SU-DHL-6 (cell line): ENCODE data around the gene ZNF280D.
"Not testable (repeated sequence)": the region's sequence is repeated elsewhere in the genome, so short reads cannot be mapped to it uniquely, and the experiment has no call there.

Experiments
- H2AFZ ChIP-seq: fragments of 200-600 bp; sonication (generic); 2 replicates; pipeline ENCODE4 v1.6.1; 2014; ENCODE audit warnings: low read depth, mild to moderate bottlenecking, moderate library complexity, mixed read lengths, antibody characterized with exemption, low read length; ENCODE audit not compliant: severe bottlenecking
- H3F3A ChIP-seq: fragments of 200-600 bp; shearing (Covaris generic); 2 replicates; pipeline ENCODE4 v1.6.0; 2016; ENCODE audit warnings: antibody characterized with exemption, mild to moderate bottlenecking; ENCODE audit not compliant: insufficient read depth
- H3K27ac ChIP-seq: fragments of 200-600 bp; sonication (generic); 2 replicates; pipeline ENCODE4 v1.5.1; 2016; ENCODE audit warnings: low read depth, mild to moderate bottlenecking, low read length, moderate library complexity, mixed read lengths
- H3K27me3 ChIP-seq: fragments of 200-600 bp; sonication (generic), shearing (Covaris generic); 2 replicates; pipeline ENCODE4 v1.6.0; 2014; ENCODE audit warnings: mild to moderate bottlenecking, low read length
- H3K36me3 ChIP-seq: fragments of 200-600 bp; sonication (generic); 2 replicates; pipeline ENCODE4 v1.6.1; 2014; ENCODE audit warnings: mild to moderate bottlenecking, low read length, mixed read lengths
- H3K4me2 ChIP-seq: fragments of 300-600, 200-600 bp; shearing (Covaris generic), sonication (generic); 2 replicates; pipeline ENCODE4 v1.6.0; 2014; ENCODE audit warnings: low read length, low read depth, mild to moderate bottlenecking; ENCODE audit not compliant: poor library complexity, severe bottlenecking
- H3K4me3 ChIP-seq: fragments of 200-600 bp; sonication (generic); 2 replicates; pipeline ENCODE4 v1.5.1; 2014; ENCODE audit warnings: antibody characterized with exemption, low read length, mild to moderate bottlenecking, mixed read lengths; ENCODE audit not compliant: insufficient read depth, poor library complexity, severe bottlenecking
- H3K79me2 ChIP-seq: fragments of 200-600 bp; sonication (generic); 2 replicates; pipeline ENCODE4 v1.6.1; 2014; ENCODE audit warnings: mild to moderate bottlenecking, low read length, moderate library complexity; ENCODE audit not compliant: insufficient read depth
- H3K9ac ChIP-seq: fragments of 200-600 bp; sonication (generic); 2 replicates; pipeline ENCODE4 v1.7.0; 2014; ENCODE audit warnings: mild to moderate bottlenecking, low read length
- H3K9me2 ChIP-seq: fragments of 200-600 bp; sonication (generic); replicated peaks from 2 replicates; pipeline ENCODE4 v1.6.1; 2014; ENCODE audit warnings: low read length; ENCODE audit not compliant: insufficient read depth
- H3K9me3 ChIP-seq: fragments of 200-600 bp; sonication (generic); 2 replicates; pipeline ENCODE4 v1.6.1; 2014; ENCODE audit warnings: low read length, mixed read lengths; ENCODE audit not compliant: insufficient read depth
- H4K20me1 ChIP-seq: fragments of 200-600 bp; sonication (generic); 2 replicates; pipeline ENCODE4 v1.6.1; 2014; ENCODE audit warnings: low read depth, mild to moderate bottlenecking, antibody characterized with exemption, low read length, moderate library complexity, mixed read lengths
- CTCF ChIP-seq: fragments of 200-600 bp; sonication (generic); IDR thresholded peaks from one replicate; pipeline ENCODE4 v1.5.1; 2017; ENCODE audit warnings: antibody characterized with exemption, mild to moderate bottlenecking, low read length, moderate library complexity; ENCODE audit not compliant: insufficient read depth, poor library complexity, severe bottlenecking
- EZH2phosphoT487 ChIP-seq: fragments of 200-600 bp; sonication (generic), shearing (Covaris generic); conservative IDR thresholded peaks from 2 replicates; pipeline ENCODE4 v1.6.1; 2018; ENCODE audit warnings: mild to moderate bottlenecking, antibody characterized with exemption, low read length, moderate library complexity, mixed read lengths

ZNF280D gene

DNA sequence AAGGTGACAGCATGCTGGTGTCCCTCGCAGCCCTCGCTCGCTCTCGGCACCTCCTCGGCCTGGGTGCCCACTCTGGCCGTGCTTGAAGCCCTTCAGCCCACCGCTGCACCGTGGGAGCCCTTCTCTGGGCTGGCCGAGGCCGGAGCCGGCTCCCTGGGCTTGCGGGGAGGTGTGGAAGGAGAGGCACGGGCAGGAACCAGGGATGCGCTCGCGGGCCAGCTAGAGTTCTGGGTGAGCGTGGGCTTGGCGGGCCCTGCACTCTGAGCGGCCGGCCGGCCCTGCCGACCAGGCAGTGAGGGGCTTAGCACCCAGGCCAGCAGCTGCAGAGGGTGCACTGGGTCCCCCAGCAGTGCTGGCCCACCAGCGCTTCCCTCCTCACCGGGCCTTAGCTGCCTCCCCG lies 46.1 kb upstream of the ZNF280D start:
- H4K20me1 ChIP-seq, H3K9me2 ChIP-seq, H3K4me2 ChIP-seq, H2AFZ ChIP-seq, H3K27me3 ChIP-seq, H3K9ac ChIP-seq, H3F3A ChIP-seq, H3K4me3 ChIP-seq, H3K36me3 ChIP-seq, H3K9me3 ChIP-seq, H3K27ac ChIP-seq, H3K79me2 ChIP-seq: not testable (repeated sequence)

GRCh38 chr15:56778761-56779160 lies 45.5 kb upstream of the ZNF280D start:
- Histone ChIP-seq H3K9ac (no peak overlapping the region), H2AFZ (no peak overlapping the region), H3F3A (no peaks in the 10 kb centered on the region), H4K20me1 (no peaks in the 10 kb centered on the region), H3K9me3 (no peaks in the 10 kb centered on the region), H3K4me3 (no peak overlapping the region), H3K4me2 (no peak overlapping the region), H3K9me2 (no peaks in the 10 kb centered on the region), H3K27ac (no peak overlapping the region), H3K36me3 (no peaks in the 10 kb centered on the region), H3K79me2 (no peaks in the 10 kb centered on the region), H3K27me3 (no peaks in the 10 kb centered on the region)
- TF ChIP-seq EZH2phosphoT487 = no peak
- TF ChIP-seq CTCF = no peak

DNA sequence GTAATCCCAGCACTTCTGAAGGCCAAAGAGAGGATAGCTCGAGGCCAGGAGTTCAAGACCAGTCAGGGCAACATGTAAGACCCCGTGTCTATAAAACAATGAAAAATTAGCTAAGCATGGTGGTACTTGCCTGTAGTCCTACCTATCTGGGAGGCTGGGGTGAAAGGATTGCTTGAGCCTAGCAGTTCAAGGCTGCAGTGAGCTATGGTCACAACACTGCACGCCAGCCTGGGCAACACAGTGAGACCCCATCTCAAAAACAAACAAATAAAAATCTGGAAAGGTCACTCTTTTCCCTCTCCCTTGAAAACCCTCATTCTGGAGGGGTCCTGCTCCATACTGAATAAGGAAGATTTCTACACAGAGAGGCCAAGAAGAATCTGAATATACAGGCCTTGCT lies 43.5 kb upstream of the ZNF280D start:
- H3K9ac ChIP-seq = no peak overlapping the region
- H3K36me3 ChIP-seq = no peaks in the 10 kb centered on the region
- no peak for TF ChIP-seq EZH2phosphoT487
- TF ChIP-seq CTCF = no peak
- no peaks in the 10 kb centered on the region for H3F3A ChIP-seq
- no peak overlapping the region for H3K27ac ChIP-seq
- no peaks in the 10 kb centered on the region for H3K27me3 ChIP-seq
- no peaks in the 10 kb centered on the region for H3K9me2 ChIP-seq
- H3K4me3 ChIP-seq = no peak overlapping the region
- no peak overlapping the region for H3K4me2 ChIP-seq
- H4K20me1 ChIP-seq = no peaks in the 10 kb centered on the region
- H2AFZ ChIP-seq = no peak overlapping the region
- no peaks in the 10 kb centered on the region for H3K9me3 ChIP-seq
- H3K79me2 ChIP-seq = no peaks in the 10 kb centered on the region

- Histone ChIP-seq H2AFZ (peak overlapping the region; percentile 61), H3K4me2 (no peak overlapping the region), H3K9me2 (no peaks in the 10 kb centered on the region), H3K27me3 (no peaks in the 10 kb centered on the region), H3K79me2 (no peaks in the 10 kb centered on the region), H4K20me1 (no peaks in the 10 kb centered on the region), H3F3A (no peaks in the 10 kb centered on the region), H3K9me3 (no peaks in the 10 kb centered on the region), H3K9ac (no peak overlapping the region), H3K27ac (no peak overlapping the region), H3K4me3 (no peak overlapping the region), H3K36me3 (no peaks in the 10 kb centered on the region)
- TF ChIP-seq CTCF (no peak), EZH2phosphoT487 (no peak)
Measured at GRCh38 chr15:56775641-56776040, 42.3 kb upstream of the ZNF280D start.
